WTC11 (cell line): Measurements from ENCODE around the gene POU2F3. TPM values are rescaled to one million over a fixed set of nuclear protein-coding genes. Genes with fewer than 3 reads are reported as not detected.

Experiments
- ATAC-seq: fragments of 200-7000 bp; cut with Tn5 transposase; 2 replicates; pipeline ENCODE4 v1.10.0; 2021; ENCODE audit warnings: mild to moderate bottlenecking, moderate library complexity
- CTCF ChIA-PET: fragments of 300-600 bp; sonication (Branson Sonifier 250); formaldehyde crosslinking; loops from one replicate; lab custom pipeline; 2021; ENCODE audit warnings: antibody characterized with exemption; lab: Charles Lee
- POLR2A ChIA-PET: fragments of 350-600 bp; sonication (Branson Sonifier 250); formaldehyde crosslinking; loops from one replicate; lab custom pipeline; 2021; ENCODE audit warnings: antibody characterized with exemption; lab: Charles Lee
- DNase-seq: peaks from one replicate; pipeline ENCODE4 v3.0.0; 2021; ENCODE audit warnings: low spot score
- H3K27ac Mint-ChIP-seq: 2 replicates; pipeline ENCODE4 v1.8.0; 2021; ENCODE audit warnings: mixed read lengths
- H3K27me3 Mint-ChIP-seq: 2 replicates; pipeline ENCODE4 v1.8.0; 2021; ENCODE audit warnings: low read depth, mild to moderate bottlenecking, moderate library complexity, mixed read lengths
- H3K36me3 Mint-ChIP-seq: 2 replicates; pipeline ENCODE4 v1.8.0; 2021; ENCODE audit warnings: mixed read lengths
- H3K4me1 Mint-ChIP-seq: 2 replicates; pipeline ENCODE4 v1.8.0; 2022; ENCODE audit warnings: mixed read lengths
- H3K4me3 Mint-ChIP-seq: 2 replicates; pipeline ENCODE4 v1.8.0; 2021; ENCODE audit warnings: mild to moderate bottlenecking, moderate library complexity, mixed read lengths
- H3K9me3 Mint-ChIP-seq: 2 replicates; pipeline ENCODE4 v1.8.0; 2021; ENCODE audit warnings: mixed read lengths
- ESRRA ChIP-seq: sonication (generic); formaldehyde crosslinking; IDR thresholded peaks from 2 replicates; pipeline ENCODE4 v1.8.1; 2022; ENCODE audit warnings: mild to moderate bottlenecking, missing genetic modification reagents, borderline replicate concordance
- ETV6 ChIP-seq: sonication (generic); formaldehyde crosslinking; IDR thresholded peaks from 2 replicates; pipeline ENCODE4 v1.8.1; 2022; ENCODE audit warnings: mild to moderate bottlenecking, missing genetic modification reagents
- FOXP1 ChIP-seq: sonication (generic); formaldehyde crosslinking; IDR thresholded peaks from 2 replicates; pipeline ENCODE4 v1.8.0; 2022; ENCODE audit warnings: missing genetic modification reagents, mild to moderate bottlenecking, moderate library complexity, borderline replicate concordance
- GTF2I ChIP-seq: fragments of 250-450 bp; sonication (Bioruptor Pico); conservative IDR thresholded peaks from 2 replicates; pipeline ENCODE4 v1.4.0; 2021; ENCODE audit warnings: mild to moderate bottlenecking
- JAZF1 ChIP-seq: fragments of 250-450 bp; sonication (Bioruptor Pico); IDR thresholded peaks from 2 replicates; pipeline ENCODE4 v1.9.0; 2021; ENCODE audit warnings: moderate library complexity, mild to moderate bottlenecking, inconsistent platforms
- NFYB ChIP-seq: sonication (generic); formaldehyde crosslinking; conservative IDR thresholded peaks from 2 replicates; pipeline ENCODE4 v1.8.0; 2022; ENCODE audit warnings: low read depth, missing genetic modification reagents
- NR3C1 ChIP-seq: sonication (generic); formaldehyde crosslinking; conservative IDR thresholded peaks from 2 replicates; pipeline ENCODE4 v1.8.1; 2023; ENCODE audit warnings: low read depth, mild to moderate bottlenecking, missing genetic modification reagents
- OVOL2 ChIP-seq: fragments of 250-450 bp; sonication (Bioruptor Pico); IDR thresholded peaks from 2 replicates; pipeline ENCODE4 v1.9.0; 2021; ENCODE audit warnings: mild to moderate bottlenecking, borderline replicate concordance
- PRRX2 ChIP-seq: fragments of 250-450 bp; sonication (Bioruptor Pico); IDR thresholded peaks from 2 replicates; pipeline ENCODE4 v1.8.0; 2021; ENCODE audit warnings: mild to moderate bottlenecking
- ZNF138 ChIP-seq: sonication (generic); formaldehyde crosslinking; conservative IDR thresholded peaks from 2 replicates; pipeline ENCODE4 v1.8.1; 2022; ENCODE audit warnings: mild to moderate bottlenecking, moderate library complexity, missing genetic modification reagents
- ZNF219 ChIP-seq: sonication (generic); formaldehyde crosslinking; IDR thresholded peaks from 2 replicates; pipeline ENCODE4 v1.8.0; 2023; ENCODE audit warnings: missing genetic modification reagents, mild to moderate bottlenecking, borderline replicate concordance
- total RNA-seq: library from RNA; stranded (reverse); gene quantifications from 3 replicates; pipeline ENCODE4 v1.2.3, GENCODE V29; 2021
- TF ChIP-seq, protein P1 (sequence below): sonication (generic); formaldehyde crosslinking; IDR thresholded peaks from 2 replicates; pipeline ENCODE4 v1.8.1; 2023; ENCODE audit warnings: mild to moderate bottlenecking, moderate library complexity, missing genetic modification reagents
- TF ChIP-seq, protein P2 (sequence below): fragments of 250-450 bp; sonication (Bioruptor Pico); IDR thresholded peaks from 2 replicates; pipeline ENCODE4 v2.1.2; 2022; ENCODE audit warnings: mild to moderate bottlenecking, moderate library complexity
- TF ChIP-seq, protein P3 (sequence below): sonication (generic); formaldehyde crosslinking; IDR thresholded peaks from 2 replicates; pipeline ENCODE4 v1.8.0; 2023; ENCODE audit warnings: mild to moderate bottlenecking, missing genetic modification reagents
- TF ChIP-seq, protein P4 (sequence below): sonication (generic); formaldehyde crosslinking; IDR thresholded peaks from 2 replicates; pipeline ENCODE4 v1.8.1; 2023; ENCODE audit warnings: mild to moderate bottlenecking, missing genetic modification reagents, moderate library complexity
- TF ChIP-seq, protein P5 (sequence below): sonication (generic); formaldehyde crosslinking; conservative IDR thresholded peaks from 2 replicates; pipeline ENCODE4 v1.8.1; 2022; ENCODE audit warnings: mild to moderate bottlenecking, missing genetic modification reagents
- TF ChIP-seq, protein P6 (sequence below): sonication (generic); formaldehyde crosslinking; IDR thresholded peaks from 2 replicates; pipeline ENCODE4 v1.8.0; 2022; ENCODE audit warnings: mild to moderate bottlenecking, missing genetic modification reagents

POU2F3 gene
- total RNA-seq, 1 experiment from 2014 or later = 0.61 TPM

DNA sequence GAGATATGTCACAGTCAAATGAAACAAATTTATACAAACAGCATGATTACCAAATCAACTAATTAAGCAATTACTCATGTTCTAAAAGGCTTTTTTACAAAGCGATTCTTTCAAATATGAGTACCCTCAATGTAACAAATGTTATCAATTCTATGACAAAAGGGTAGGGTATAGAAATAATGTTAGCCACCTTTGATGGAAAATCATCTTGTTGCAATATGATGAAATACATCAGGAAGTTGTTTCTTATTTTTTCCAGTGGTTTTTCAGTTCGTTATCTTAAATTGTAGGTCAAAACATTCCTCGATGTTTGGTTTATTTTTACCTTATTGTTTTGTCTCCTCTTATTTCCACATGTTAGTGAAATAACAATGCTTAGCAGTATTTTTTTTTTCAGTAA, 102.7 kb downstream of the POU2F3 start:
- no peaks in the 10 kb centered on the region for H3K27me3 Mint-ChIP-seq
- H3K9me3 Mint-ChIP-seq = no peaks in the 10 kb centered on the region
- H3K36me3 Mint-ChIP-seq = no peaks in the 10 kb centered on the region
- H3K27ac Mint-ChIP-seq = no peak overlapping the region
- TF ChIP-seq JAZF1 (CRISPR knock-in tag) = no peak
- TF ChIP-seq NR3C1 = no peak
- TF ChIP-seq, protein P1, sequence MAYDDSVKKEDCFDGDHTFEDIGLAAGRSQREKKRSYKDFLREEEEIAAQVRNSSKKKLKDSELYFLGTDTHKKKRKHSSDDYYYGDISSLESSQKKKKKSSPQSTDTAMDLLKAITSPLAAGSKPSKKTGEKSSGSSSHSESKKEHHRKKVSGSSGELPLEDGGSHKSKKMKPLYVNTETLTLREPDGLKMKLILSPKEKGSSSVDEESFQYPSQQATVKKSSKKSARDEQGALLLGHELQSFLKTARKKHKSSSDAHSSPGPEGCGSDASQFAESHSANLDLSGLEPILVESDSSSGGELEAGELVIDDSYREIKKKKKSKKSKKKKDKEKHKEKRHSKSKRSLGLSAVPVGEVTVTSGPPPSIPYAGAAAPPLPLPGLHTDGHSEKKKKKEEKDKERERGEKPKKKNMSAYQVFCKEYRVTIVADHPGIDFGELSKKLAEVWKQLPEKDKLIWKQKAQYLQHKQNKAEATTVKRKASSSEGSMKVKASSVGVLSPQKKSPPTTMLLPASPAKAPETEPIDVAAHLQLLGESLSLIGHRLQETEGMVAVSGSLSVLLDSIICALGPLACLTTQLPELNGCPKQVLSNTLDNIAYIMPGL = no peak
- TF ChIP-seq ZNF219 = no peak
- no peak for TF ChIP-seq PRRX2 (CRISPR knock-in tag)
- TF ChIP-seq, protein P2, sequence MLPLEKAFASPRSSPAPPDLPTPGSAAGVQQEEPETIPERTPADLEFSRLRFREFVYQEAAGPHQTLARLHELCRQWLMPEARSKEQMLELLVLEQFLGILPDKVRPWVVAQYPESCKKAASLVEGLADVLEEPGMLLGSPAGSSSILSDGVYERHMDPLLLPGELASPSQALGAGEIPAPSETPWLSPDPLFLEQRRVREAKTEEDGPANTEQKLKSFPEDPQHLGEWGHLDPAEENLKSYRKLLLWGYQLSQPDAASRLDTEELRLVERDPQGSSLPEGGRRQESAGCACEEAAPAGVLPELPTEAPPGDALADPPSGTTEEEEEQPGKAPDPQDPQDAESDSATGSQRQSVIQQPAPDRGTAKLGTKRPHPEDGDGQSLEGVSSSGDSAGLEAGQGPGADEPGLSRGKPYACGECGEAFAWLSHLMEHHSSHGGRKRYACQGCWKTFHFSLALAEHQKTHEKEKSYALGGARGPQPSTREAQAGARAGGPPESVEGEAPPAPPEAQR (CRISPR knock-in tag) = no peak
- TF ChIP-seq ESRRA = no peak
- TF ChIP-seq, protein P3, sequence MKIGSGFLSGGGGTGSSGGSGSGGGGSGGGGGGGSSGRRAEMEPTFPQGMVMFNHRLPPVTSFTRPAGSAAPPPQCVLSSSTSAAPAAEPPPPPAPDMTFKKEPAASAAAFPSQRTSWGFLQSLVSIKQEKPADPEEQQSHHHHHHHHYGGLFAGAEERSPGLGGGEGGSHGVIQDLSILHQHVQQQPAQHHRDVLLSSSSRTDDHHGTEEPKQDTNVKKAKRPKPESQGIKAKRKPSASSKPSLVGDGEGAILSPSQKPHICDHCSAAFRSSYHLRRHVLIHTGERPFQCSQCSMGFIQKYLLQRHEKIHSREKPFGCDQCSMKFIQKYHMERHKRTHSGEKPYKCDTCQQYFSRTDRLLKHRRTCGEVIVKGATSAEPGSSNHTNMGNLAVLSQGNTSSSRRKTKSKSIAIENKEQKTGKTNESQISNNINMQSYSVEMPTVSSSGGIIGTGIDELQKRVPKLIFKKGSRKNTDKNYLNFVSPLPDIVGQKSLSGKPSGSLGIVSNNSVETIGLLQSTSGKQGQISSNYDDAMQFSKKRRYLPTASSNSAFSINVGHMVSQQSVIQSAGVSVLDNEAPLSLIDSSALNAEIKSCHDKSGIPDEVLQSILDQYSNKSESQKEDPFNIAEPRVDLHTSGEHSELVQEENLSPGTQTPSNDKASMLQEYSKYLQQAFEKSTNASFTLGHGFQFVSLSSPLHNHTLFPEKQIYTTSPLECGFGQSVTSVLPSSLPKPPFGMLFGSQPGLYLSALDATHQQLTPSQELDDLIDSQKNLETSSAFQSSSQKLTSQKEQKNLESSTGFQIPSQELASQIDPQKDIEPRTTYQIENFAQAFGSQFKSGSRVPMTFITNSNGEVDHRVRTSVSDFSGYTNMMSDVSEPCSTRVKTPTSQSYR (CRISPR knock-in tag) = no peak
- no peak for TF ChIP-seq ETV6 (CRISPR knock-in tag)
- TF ChIP-seq, all 79 proteins: peak for 0
- H3K4me1 Mint-ChIP-seq = peaks cover 40% of the 10 kb centered on the region
- DNase-seq (no peak), ATAC-seq (no peak)
- CTCF ChIA-PET = interaction anchor here (1.3 kb wide), 1 partner anchor 40 kb away, joined by 4 read pairs; no protein-coding TSS in a partner anchor
- H3K4me3 Mint-ChIP-seq = no peak overlapping the region
- POLR2A ChIA-PET = interaction anchor here (0.6 kb wide), 1 partner anchor 8 kb away, joined by 5 read pairs; no protein-coding TSS in a partner anchor

DNA sequence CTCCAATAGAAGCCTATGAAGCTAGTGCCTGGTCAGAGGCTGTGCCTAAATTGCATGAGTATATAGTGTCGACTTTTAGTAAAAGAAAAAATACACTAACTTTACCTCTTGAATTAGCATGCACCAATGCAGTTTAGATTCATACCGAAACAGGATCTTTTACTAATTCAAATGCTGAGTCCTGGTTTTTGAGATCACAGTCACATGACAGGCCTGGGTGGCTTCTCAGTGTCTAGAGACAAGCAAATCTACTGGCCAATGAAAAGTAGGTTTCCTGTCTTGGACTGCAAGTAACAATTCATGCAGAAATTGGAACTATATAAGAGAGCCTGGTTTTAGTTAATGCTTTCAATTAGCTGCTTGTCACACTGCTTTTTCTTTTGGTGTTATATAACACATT, 103.5 kb downstream of the POU2F3 start:
- DNase-seq = no peak
- Mint-ChIP-seq H3K9me3 (no peaks in the 10 kb centered on the region), H3K4me1 (peaks cover 34% of the 10 kb centered on the region), H3K27me3 (no peaks in the 10 kb centered on the region), H3K4me3 (no peak overlapping the region), H3K36me3 (no peaks in the 10 kb centered on the region), H3K27ac (no peak overlapping the region)
- TF ChIP-seq NFYB (CRISPR knock-in tag) = no peak
- TF ChIP-seq OVOL2 (CRISPR knock-in tag) = no peak
- TF ChIP-seq ZNF138 (CRISPR knock-in tag) = no peak
- TF ChIP-seq, protein P4, sequence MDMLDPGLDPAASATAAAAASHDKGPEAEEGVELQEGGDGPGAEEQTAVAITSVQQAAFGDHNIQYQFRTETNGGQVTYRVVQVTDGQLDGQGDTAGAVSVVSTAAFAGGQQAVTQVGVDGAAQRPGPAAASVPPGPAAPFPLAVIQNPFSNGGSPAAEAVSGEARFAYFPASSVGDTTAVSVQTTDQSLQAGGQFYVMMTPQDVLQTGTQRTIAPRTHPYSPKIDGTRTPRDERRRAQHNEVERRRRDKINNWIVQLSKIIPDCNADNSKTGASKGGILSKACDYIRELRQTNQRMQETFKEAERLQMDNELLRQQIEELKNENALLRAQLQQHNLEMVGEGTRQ (CRISPR knock-in tag) = peak; percentile 68
- no peak for TF ChIP-seq FOXP1 (CRISPR knock-in tag)
- no peak for TF ChIP-seq JAZF1 (CRISPR knock-in tag)
- no peak for TF ChIP-seq GTF2I (CRISPR knock-in tag)
- TF ChIP-seq, protein P5, sequence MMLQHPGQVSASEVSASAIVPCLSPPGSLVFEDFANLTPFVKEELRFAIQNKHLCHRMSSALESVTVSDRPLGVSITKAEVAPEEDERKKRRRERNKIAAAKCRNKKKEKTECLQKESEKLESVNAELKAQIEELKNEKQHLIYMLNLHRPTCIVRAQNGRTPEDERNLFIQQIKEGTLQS (CRISPR knock-in tag) = no peak
- TF ChIP-seq, protein P6, sequence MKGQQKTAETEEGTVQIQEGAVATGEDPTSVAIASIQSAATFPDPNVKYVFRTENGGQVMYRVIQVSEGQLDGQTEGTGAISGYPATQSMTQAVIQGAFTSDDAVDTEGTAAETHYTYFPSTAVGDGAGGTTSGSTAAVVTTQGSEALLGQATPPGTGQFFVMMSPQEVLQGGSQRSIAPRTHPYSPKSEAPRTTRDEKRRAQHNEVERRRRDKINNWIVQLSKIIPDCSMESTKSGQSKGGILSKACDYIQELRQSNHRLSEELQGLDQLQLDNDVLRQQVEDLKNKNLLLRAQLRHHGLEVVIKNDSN (CRISPR knock-in tag) = 0 out of 2 replicates have a peak, but pooled peaks have one; percentile 46
- POLR2A ChIA-PET = no interaction called here
- CTCF ChIA-PET = no interaction called here
- ATAC-seq = no peak
